ENCODE data around the gene RHBDD1. TPM values are rescaled to one million over a fixed set of nuclear protein-coding genes. Genes with fewer than 3 reads are reported as not detected.

Gene RHBDD1
- total RNA-seq, 1 donor from 2014 or later: 21.9 TPM

GRCh38 chr2:227020416-227020815 lies 184.6 kb downstream of the RHBDD1 start:
- H3K36me3 Mint-ChIP-seq (ENCODE audit: low read depth, unreplicated experiment): no peaks in the 10 kb centered on the region
- TF ChIP-seq, protein P1, sequence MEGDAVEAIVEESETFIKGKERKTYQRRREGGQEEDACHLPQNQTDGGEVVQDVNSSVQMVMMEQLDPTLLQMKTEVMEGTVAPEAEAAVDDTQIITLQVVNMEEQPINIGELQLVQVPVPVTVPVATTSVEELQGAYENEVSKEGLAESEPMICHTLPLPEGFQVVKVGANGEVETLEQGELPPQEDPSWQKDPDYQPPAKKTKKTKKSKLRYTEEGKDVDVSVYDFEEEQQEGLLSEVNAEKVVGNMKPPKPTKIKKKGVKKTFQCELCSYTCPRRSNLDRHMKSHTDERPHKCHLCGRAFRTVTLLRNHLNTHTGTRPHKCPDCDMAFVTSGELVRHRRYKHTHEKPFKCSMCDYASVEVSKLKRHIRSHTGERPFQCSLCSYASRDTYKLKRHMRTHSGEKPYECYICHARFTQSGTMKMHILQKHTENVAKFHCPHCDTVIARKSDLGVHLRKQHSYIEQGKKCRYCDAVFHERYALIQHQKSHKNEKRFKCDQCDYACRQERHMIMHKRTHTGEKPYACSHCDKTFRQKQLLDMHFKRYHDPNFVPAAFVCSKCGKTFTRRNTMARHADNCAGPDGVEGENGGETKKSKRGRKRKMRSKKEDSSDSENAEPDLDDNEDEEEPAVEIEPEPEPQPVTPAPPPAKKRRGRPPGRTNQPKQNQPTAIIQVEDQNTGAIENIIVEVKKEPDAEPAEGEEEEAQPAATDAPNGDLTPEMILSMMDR (IDR thresholded peaks at IDR 0.05; ENCODE audit: unreplicated experiment): no peak
- H3K4me3 Mint-ChIP-seq (ENCODE audit: unreplicated experiment): no peak overlapping the region
- H3K27ac Mint-ChIP-seq (ENCODE audit: unreplicated experiment): no peak overlapping the region
- H3K27me3 Mint-ChIP-seq (ENCODE audit: unreplicated experiment): peaks cover 1% of the 10 kb centered on the region
- no peaks in the 10 kb centered on the region for H3K9me3 Mint-ChIP-seq (ENCODE audit: unreplicated experiment)
- DNase-seq (ENCODE audit: low spot score): no peak
- H3K4me1 Mint-ChIP-seq (ENCODE audit: unreplicated experiment): no peaks in the 10 kb centered on the region

DNA sequence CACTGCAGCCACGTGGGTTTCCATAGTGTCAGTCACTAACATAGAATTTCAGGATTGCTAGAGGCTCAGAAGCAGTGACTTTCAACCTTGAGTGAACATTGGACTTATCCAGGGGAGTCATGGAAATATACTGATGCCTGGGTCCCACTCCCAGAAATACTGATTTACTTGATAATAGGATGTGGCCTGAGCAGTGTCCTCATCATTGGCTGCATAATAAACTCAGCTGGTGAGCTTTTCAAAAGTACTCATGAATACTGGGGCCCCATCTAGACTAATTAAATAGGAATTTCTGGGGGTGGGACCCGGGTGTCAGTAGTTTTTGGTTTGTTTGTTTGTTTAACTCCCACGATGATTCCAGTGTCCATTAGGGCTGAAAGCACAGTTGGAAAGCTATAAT lies 186.8 kb downstream of the RHBDD1 start:
- Mint-ChIP-seq H3K27me3 (ENCODE audit: unreplicated experiment) (peaks cover 1% of the 10 kb centered on the region), H3K9me3 (ENCODE audit: unreplicated experiment) (no peaks in the 10 kb centered on the region), H3K4me3 (ENCODE audit: unreplicated experiment) (no peak overlapping the region), H3K36me3 (ENCODE audit: low read depth, unreplicated experiment) (no peaks in the 10 kb centered on the region), H3K27ac (ENCODE audit: unreplicated experiment) (no peak overlapping the region), H3K4me1 (ENCODE audit: unreplicated experiment) (peaks cover under 1% of the 10 kb centered on the region)
- no peak for DNase-seq (ENCODE audit: low spot score)
- TF ChIP-seq, protein P1 (IDR thresholded peaks at IDR 0.05; ENCODE audit: unreplicated experiment): no peak

DNA sequence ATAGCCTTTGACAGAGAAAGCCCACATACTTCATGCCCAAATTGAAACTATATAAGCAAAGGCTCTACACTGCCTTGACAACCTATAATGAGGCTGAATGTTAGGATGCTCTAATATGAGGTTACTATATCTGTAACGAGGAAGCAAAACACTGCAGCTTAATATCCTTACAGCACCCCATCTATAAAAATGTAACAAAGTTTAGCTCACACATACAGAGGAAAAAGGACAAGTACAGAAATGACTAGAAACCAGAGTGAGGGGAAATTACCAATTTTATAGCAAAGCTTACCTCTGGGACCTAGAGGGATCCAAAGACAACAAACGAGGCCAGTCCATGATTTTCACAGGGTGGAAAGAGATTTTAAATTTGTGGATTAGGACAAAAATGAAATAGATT lies 189.7 kb downstream of the RHBDD1 start:
- Mint-ChIP-seq H3K36me3 (ENCODE audit: low read depth, unreplicated experiment) (no peaks in the 10 kb centered on the region), H3K4me1 (ENCODE audit: unreplicated experiment) (peaks cover 6% of the 10 kb centered on the region), H3K27ac (ENCODE audit: unreplicated experiment) (no peak overlapping the region), H3K27me3 (ENCODE audit: unreplicated experiment) (peaks cover 1% of the 10 kb centered on the region), H3K4me3 (ENCODE audit: unreplicated experiment) (no peak overlapping the region), H3K9me3 (ENCODE audit: unreplicated experiment) (no peaks in the 10 kb centered on the region)
- TF ChIP-seq, protein P1 (IDR thresholded peaks at IDR 0.05; ENCODE audit: unreplicated experiment): no peak
- no peak for DNase-seq (ENCODE audit: low spot score)

DNA sequence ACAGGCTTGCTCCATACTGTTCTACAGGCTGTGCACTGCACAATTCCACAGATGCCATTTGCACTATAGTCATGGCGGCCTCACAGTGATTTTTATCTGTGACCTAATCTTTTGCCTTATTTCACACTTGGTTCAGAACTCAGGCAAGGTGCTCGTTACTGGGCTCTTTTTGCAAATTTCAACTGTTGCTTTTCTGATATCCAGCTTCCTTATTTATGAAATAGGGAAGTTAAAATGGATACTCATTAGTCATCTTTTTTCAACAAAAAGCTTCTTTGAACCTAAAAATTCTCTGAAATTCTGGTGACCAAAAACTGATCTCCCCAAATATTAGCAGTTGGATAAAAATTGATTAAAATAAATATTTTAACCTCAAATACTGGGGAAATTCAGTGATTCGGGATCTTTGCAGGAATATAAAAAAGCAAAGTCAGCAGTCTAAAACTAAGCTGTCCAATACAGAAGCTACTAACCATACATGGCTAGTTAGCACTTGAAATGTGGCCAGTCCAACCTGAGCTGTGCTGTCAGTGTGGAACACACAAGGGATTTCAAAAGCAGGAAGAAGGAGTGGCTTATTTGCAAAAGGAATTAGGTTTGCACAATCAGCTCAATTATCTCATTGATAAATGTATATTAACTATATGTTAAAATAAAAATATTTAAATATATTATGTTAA lies 193.7 kb downstream of the RHBDD1 start:
- H3K27me3 Mint-ChIP-seq (ENCODE audit: unreplicated experiment): peaks cover 2% of the 10 kb centered on the region
- H3K36me3 Mint-ChIP-seq (ENCODE audit: low read depth, unreplicated experiment): no peaks in the 10 kb centered on the region
- no peak overlapping the region for H3K4me3 Mint-ChIP-seq (ENCODE audit: unreplicated experiment)
- H3K27ac Mint-ChIP-seq (ENCODE audit: unreplicated experiment): no peak overlapping the region
- DNase-seq (ENCODE audit: low spot score): no peak
- H3K4me1 Mint-ChIP-seq (ENCODE audit: unreplicated experiment): peaks cover 6% of the 10 kb centered on the region
- TF ChIP-seq, protein P1 (IDR thresholded peaks at IDR 0.05; ENCODE audit: unreplicated experiment): no peak
- no peaks in the 10 kb centered on the region for H3K9me3 Mint-ChIP-seq (ENCODE audit: unreplicated experiment)

DNA sequence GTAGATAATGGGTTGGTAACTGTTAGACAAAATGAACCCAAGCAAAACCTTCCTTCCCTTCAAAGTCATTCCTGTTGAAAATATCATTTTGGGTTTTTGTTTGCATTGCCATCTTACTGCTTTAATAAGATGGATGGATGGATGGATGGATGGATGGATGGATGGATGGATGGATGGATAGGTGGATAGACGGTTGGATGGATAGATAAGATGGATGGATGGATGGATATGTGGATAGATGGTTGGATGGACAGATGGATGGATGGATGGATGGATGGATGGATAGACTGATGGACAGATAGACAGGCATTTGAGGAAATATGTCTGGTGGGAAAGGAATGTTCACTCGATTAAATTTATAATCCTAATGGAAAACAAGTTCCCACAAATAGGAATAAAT lies 194.9 kb downstream of the RHBDD1 start:
- Mint-ChIP-seq H3K27ac (ENCODE audit: unreplicated experiment) (no peak overlapping the region), H3K27me3 (ENCODE audit: unreplicated experiment) (peaks cover 2% of the 10 kb centered on the region), H3K4me3 (ENCODE audit: unreplicated experiment) (no peak overlapping the region), H3K36me3 (ENCODE audit: low read depth, unreplicated experiment) (no peaks in the 10 kb centered on the region), H3K4me1 (ENCODE audit: unreplicated experiment) (peaks cover 6% of the 10 kb centered on the region), H3K9me3 (ENCODE audit: unreplicated experiment) (no peaks in the 10 kb centered on the region)
- TF ChIP-seq, protein P1 (IDR thresholded peaks at IDR 0.05; ENCODE audit: unreplicated experiment): no peak
- no peak for DNase-seq (ENCODE audit: low spot score)
